ENCODE results near the gene PAXIP1.

DNA sequence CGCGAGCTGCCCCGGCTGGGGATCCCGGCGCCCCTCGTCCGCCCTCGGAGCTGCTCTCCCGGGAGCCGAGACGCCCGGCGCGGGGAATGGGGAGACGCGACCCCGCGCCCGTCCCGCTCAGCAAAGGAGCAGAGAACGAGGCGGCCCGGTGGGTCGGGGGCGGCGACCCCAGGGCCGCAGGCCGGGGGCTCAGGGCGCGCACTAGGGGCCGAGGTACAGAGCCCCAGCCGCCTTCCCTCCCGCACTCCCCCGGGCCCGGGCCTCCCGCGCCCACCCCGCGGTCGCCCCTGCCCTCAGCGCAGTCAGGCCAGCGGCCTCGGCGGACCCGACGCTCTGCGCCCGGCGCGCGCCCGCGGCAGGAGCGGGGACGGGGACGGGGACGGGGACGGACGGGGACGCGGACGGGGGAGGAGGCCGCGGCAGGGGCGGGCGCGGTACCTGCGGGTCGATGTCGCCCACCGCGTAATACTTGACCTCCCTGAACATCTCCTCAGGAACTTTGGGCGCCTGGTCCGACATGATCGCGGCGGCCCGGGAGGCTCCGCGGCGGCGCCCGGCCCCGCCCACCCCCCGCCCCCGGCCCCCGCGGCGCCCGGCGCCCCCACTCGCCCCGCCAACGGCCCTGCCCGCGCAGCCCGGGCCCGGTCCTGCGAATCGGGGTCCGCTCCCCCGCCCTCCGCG lies 373 bp downstream of the PAXIP1 start:
- TF ChIP-seq GATA2 (IDR thresholded peaks at IDR 0.05; ENCODE audit: low read depth, low read length), result no peak
- TF ChIP-seq GATA3 (IDR thresholded peaks at IDR 0.05; ENCODE audit: low read depth, low read length), result no peak
